ENCODE results near the gene YTHDF1. TPM values are rescaled to one million over a fixed set of nuclear protein-coding genes. Genes with fewer than 3 reads are reported as not detected.

The YTHDF1 gene
- total and polyA plus RNA-seq, 2 of the 4 experiments (the other 2 are of a cell fraction), result 10.9 to 22.6 TPM

DNA sequence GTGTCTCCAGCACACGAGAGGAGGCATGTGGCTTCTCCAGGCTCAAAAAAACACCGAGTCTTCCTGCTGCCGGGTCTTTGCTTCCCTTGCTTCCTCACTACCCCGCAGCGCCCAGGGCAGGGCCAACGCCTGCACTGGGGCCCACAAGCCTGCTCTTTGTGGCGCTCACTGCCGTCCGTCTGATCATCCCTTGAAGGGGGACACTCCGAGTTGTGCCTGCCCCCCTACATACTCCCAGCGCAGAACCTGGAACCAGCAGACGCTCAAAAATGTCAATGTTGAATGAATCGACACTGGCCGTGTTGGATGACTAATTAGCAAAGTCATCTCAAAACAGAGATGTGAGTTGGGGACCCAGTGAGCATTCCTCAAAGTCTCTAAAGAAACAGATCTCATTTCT is 48.6 kb upstream of the YTHDF1 start (continued):
- TF ChIP-seq, protein P1, sequence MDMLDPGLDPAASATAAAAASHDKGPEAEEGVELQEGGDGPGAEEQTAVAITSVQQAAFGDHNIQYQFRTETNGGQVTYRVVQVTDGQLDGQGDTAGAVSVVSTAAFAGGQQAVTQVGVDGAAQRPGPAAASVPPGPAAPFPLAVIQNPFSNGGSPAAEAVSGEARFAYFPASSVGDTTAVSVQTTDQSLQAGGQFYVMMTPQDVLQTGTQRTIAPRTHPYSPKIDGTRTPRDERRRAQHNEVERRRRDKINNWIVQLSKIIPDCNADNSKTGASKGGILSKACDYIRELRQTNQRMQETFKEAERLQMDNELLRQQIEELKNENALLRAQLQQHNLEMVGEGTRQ (IDR thresholded peaks at IDR 0.05; ENCODE audit: low read depth, low read length), result no peak
- TF ChIP-seq RCOR1 (IDR thresholded peaks at IDR 0.05; ENCODE audit: insufficient replicate concordance, low read length), result no peak

DNA sequence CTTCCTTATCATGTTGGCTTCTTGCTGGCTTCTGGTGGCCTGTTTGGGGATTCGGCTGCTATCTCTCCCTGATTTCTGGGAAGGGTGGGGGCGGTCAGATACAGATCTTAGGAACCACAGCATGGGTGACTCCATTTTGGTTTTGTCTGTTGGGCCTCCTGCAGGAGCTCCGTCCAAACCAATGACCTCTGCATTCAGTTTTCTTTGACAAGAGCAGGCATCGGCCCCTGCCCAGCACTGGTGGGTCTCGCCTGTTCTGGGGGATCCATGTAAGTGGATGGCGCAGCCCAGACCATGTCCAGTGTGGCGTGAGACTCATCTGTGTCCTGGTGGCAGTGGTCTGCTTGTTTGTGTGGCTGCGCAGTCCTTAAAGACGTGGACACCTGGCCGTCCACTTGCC is 48.1 kb upstream of the YTHDF1 start:
- Histone ChIP-seq H3K9ac (ENCODE audit: low read depth, low read length) (no peak overlapping the region), H2BK20ac (ENCODE audit: low read depth, low read length) (no peak overlapping the region), H3K4me3 (ENCODE audit: insufficient read depth, low read depth, low read length) (no peak overlapping the region), H3K14ac (replicated peaks; ENCODE audit: low read depth, low read length) (no peak overlapping the region), H3K27ac (ENCODE audit: insufficient read depth, low read length) (no peak overlapping the region), H3K79me1 (ENCODE audit: low read depth in 1 of 2, low read length in 2 of 2) (no peaks in the 10 kb centered on the region), H2AK9ac (replicated peaks; ENCODE audit: low read depth, low read length, poor library complexity) (no peak overlapping the region), H2BK5ac (ENCODE audit: low read depth, low read length, poor library complexity, severe bottlenecking) (no peak overlapping the region), H4K20me1 (ENCODE audit: insufficient read depth, low read length) (no peaks in the 10 kb centered on the region; the same call in 1 of the 2 replicates), H4K5ac (ENCODE audit: low read depth, low read length) (no peak overlapping the region), H3K27me3 (ENCODE audit: control insufficient read depth, insufficient read depth, low read length) (peaks cover 65% of the 10 kb centered on the region), H3K9me1 (ENCODE audit: insufficient read depth, low read length) (no peaks in the 10 kb centered on the region), H3K9me3 (ENCODE audit: control insufficient read depth, insufficient read depth, low read length) (peaks cover 2% of the 10 kb centered on the region; the same call in 1 of the 2 replicates), H2AFZ (replicated peaks; ENCODE audit: low read length, poor library complexity) (peak overlapping the region; percentile 21), H4K91ac (ENCODE audit: insufficient read depth, low read depth, low read length) (no peak overlapping the region), H3K56ac (ENCODE audit: extremely low read depth, insufficient read depth, low read length) (no peak overlapping the region), H3K18ac (ENCODE audit: low read depth, low read length) (no peak overlapping the region), H3K36me3 (ENCODE audit: control insufficient read depth, insufficient read depth, low read length) (no peaks in the 10 kb centered on the region), H2BK120ac (ENCODE audit: low read depth, low read length) (no peak overlapping the region), H3K4me1 (ENCODE audit: control insufficient read depth, insufficient read depth, low read length) (no peaks in the 10 kb centered on the region; the same call in 1 of the 2 replicates), H3K4me2 (ENCODE audit: low read depth, low read length) (no peak overlapping the region), H4K8ac (ENCODE audit: low read depth in 2 of 2, low read length in 2 of 2) (no peak overlapping the region), H3K4ac (ENCODE audit: low read depth, low read length) (no peak overlapping the region), H2BK15ac (ENCODE audit: low read depth, low read length) (no peak overlapping the region), H3K23ac (ENCODE audit: low read depth, low read length) (no peak overlapping the region), H2AK5ac (ENCODE audit: low read depth, low read length) (no peak overlapping the region)
- CTCF ChIA-PET, result no interaction called here
- in situ Hi-C loops (cut with MboI; ENCODE audit: low sequenced_read_pairs), result no loop called here
- POLR2A ChIA-PET (ENCODE audit: unreplicated experiment), result no interaction called here
- dilution Hi-C loops (cut with HindIII; ENCODE audit: low sequenced_read_pairs, unreplicated experiment), result no loop called here
- DNase-seq, result no peak
- WGBS, 2 experiments (ENCODE audit: extremely low coverage in 2 of 2, insufficient read length in 1 of 2), result 97% methylated on average over 5 of the region's 10 CpGs; no CpG with 5 or more reads in 1 of the 2 experiments
- ATAC-seq (ENCODE audit: low read depth), result no peak
- TF ChIP-seq, protein P1 (IDR thresholded peaks at IDR 0.05; ENCODE audit: low read depth, low read length), result no peak
- TF ChIP-seq SMC3 (IDR thresholded peaks at IDR 0.05; ENCODE audit: low read depth, low read length) (no peak), MAZ (IDR thresholded peaks at IDR 0.05; ENCODE audit: borderline replicate concordance, low read depth, low read length) (no peak)
- intact Hi-C loops (cut with micrococcal nuclease), result no loop called here
- no TSS peak for BruUV-seq (replicated peaks)
